Motor neuron (in vitro differentiated cells): Measurements from ENCODE around the gene MGLL. TPM values are rescaled to one million over a fixed set of nuclear protein-coding genes. Genes with fewer than 3 reads are reported as not detected.

Experiments used
- ATAC-seq, 8 experiments: fragments of 200-7000 bp; cut with Tn5 transposase; replicated peaks in 6 of 8; 2 replicates each; pipeline ENCODE4 v1.8.0; 2021; ENCODE audit warnings: mild to moderate bottlenecking in 8 of 8, moderate library complexity in 8 of 8
- H3K27ac ChIP-seq, 2 donors: fragments of 250-450 bp; sonication (Bioruptor Pico); 2 replicates each; pipeline ENCODE4 v1.9.0; 2021; ENCODE audit warnings: antibody characterized with exemption in 2 of 2, mild to moderate bottlenecking in 2 of 2, moderate library complexity in 1 of 2
- H3K4me1 ChIP-seq, 2 donors: fragments of 250-450 bp; sonication (Bioruptor Pico); replicated peaks in 1 of 2; 2 replicates each; pipeline ENCODE4 v1.6.1; 2021; ENCODE audit warnings: antibody characterized with exemption in 2 of 2, mild to moderate bottlenecking in 2 of 2, moderate library complexity in 1 of 2
- H3K4me3 ChIP-seq, 5 donors: fragments of 250-450 bp; sonication (Bioruptor Pico); 2 replicates each; pipeline ENCODE4 v1.9.0; 2021; ENCODE audit warnings: antibody characterized with exemption in 5 of 5, mild to moderate bottlenecking in 5 of 5, moderate library complexity in 4 of 5
- WGBS, 10 experiments: fragments of 450-650 bp; shearing (Covaris generic); methylation state at CpG; one replicate each; pipeline ENCODE4 v1.0.0; 2022; 5-methylcytosine and 5-hydroxymethylcytosine counted together
- in situ Hi-C, 9 experiments: fragments of 400-800 bp; cut with MboI; loops; one replicate each; pipeline ENCODE4 v1.15.0; 2021; ENCODE audit warnings: low sequenced_read_pairs in 9 of 9, low pct_unique_long_range_greater_than_20kb in 2 of 9; ENCODE audit not compliant: unreplicated experiment in 9 of 9
- total RNA-seq, 8 experiments: library from RNA; unstranded; fragments of 300-600 nt; gene quantifications; 2 replicates each; pipeline versions ENCODE4 v1.2.3 to v1.2.4, GENCODE V29; 2022

The MGLL gene
- total RNA-seq, 8 experiments from 2014 or later = 0.43 to 69.2 (median 4.5) TPM

DNA sequence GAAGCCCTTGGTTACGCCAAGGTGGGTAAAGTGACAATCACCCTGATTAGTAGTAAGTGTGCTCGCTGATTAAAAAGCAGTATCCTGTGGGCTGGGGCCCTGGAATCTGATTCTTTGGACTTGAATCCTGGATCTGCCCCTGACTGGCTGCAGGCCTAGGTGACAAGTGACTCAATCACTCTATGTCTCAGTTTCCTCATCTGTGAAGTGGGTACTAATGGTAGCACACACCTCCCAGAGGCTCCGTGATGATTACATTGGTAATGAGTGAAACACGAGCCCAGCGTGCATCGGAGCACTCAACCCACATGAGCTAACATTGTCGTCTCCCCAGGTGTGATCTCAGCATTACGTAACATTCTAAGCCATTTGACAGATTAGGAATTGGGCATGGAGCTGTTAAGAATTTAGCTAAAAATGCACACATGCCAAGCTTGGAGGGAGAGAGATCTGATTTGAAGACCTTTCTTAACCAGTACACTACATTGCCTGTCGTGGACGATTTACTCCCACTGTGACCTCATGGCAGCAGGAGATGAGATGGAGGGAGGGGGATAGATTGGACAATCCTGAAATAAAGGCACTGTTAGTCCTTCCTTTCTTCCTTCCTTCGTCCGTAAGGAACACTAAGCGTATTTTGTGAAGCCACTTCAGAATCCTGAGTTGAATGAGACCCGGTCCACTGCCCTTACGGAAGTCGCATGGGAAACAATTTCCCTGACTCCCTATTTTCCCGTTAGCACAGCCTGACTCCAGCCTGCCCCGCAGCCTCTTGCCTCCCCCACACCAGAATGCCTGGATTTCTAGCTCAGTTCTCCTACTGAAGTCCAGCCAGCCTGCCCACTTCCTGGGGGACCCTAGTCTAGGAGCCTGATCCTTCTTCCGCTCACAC is 32.1 kb downstream of the MGLL start:
- in situ Hi-C loops = no loop called here
- Histone ChIP-seq H3K27ac (no peak overlapping the region), H3K4me1 (peaks cover 19 to 20% of the 10 kb centered on the region in 2 donors), H3K4me3 (no peak overlapping the region)
- WGBS, 10 experiments = 83 to 98% (median 94%) methylated on average over 3 to 12 of the region's 19 CpGs; no CpG with 5 or more reads in 2 of the 10 experiments
- no peak for ATAC-seq

DNA sequence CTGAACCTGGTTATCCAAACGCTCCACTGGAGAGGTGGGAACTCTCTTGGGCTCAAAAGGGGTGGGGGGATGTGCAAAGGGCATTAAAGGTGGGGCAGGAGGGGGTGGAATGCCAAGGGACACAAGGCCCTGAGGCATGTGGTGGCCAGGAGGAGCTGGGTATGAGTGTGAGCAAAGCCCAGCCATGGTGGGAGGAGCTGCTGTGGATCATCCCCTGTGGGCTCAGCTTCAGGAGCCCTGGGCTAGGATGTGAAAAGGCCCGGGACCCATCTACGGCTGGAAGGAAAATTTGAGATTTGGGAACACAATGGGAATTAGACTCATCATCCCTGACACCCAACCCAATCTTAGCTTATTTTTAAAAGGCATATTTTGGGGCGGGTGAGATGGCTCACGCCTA is 33.3 kb downstream of the MGLL start:
- in situ Hi-C loops = no loop called here
- Histone ChIP-seq H3K4me3 (no peak overlapping the region), H3K4me1 (peaks cover 19 to 20% of the 10 kb centered on the region in 2 donors), H3K27ac (no peak overlapping the region)
- WGBS, 10 experiments = 27 to 80% methylated on average over 1 to 2 of the region's 5 CpGs; no CpG with 5 or more reads in 8 of the 10 experiments
- ATAC-seq = peak in 2 of 8 experiments; percentile 10 to 15

DNA sequence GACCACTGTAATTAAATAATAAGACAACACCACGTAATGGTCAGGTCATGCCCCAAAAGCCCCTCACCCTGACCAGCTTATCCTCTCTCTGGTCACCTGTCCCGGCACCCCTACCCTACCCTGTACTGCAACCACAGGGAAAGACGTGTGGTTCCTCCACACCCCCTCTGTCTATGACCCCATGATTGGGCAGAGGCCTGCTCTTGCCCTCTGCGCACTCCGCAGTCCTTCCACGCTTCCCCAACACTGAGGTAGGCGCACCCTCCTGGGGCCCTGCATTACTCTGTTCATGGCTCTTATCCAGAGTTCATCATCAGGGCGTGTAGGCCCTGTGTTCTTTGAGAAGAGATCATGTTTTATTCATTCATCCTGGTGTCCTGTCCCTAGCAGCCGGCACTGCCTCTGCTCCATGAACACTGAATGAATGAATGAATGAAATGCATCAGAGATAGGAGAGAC is 33.8 kb downstream of the MGLL start:
- Histone ChIP-seq H3K27ac (no peak overlapping the region), H3K4me1 (peaks cover 23 to 24% of the 10 kb centered on the region in 2 donors), H3K4me3 (no peak overlapping the region)
- in situ Hi-C loops = no loop called here
- 17 to 83% (median 45%) methylated on average over 1 to 6 of the region's 9 CpGs; no CpG with 5 or more reads in 4 of the 10 experiments for WGBS, 10 experiments
- ATAC-seq = peak; percentile 10 to 77 (median 68)

DNA sequence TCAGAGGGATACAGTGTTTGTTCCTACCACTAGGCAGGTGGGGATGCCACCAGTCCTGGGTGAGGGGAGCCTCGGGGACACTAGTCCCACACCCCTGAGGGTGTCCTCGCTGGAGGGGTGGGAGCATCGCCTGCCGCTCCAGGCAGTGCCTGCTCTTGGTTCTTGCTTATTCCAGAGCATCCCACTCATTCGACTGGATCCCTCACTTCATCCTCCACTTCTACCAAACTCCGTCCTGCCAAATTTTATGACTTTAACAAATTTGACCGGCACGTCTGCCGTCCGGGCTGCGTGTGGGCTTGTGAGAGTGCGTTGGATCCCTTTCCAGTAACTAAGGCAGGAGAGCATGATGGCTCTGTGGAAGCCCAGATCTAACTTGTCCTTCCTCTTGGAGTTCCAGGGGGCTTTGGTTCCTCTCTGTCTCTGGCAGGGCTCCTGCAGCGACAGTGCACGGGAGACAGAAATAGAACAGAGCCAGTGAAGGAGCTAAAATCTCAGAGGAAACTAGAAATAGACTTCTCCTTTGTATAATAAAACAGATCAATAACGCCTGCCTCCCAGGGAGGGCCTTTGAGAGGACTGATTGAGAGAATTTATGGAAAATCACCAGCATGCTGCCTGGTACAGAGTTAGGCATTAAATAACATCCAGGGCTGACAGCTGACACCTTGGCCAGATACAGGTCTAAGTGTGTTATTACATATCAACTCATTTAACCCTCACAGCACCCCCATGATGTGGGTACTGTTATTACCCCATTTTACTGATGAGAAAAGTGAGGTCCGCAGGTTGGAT is 34.5 kb downstream of the MGLL start:
- 33 to 100% (median 88%) methylated on average over 1 to 8 of the region's 16 CpGs; no CpG with 5 or more reads in 1 of the 10 experiments for WGBS, 10 experiments
- no peak for ATAC-seq
- Histone ChIP-seq H3K27ac (no peak overlapping the region), H3K4me1 (peaks cover 28 to 29% of the 10 kb centered on the region in 2 donors), H3K4me3 (no peak overlapping the region)
- in situ Hi-C loops = no loop called here

- Histone ChIP-seq H3K27ac (no peak overlapping the region), H3K4me3 (no peak overlapping the region), H3K4me1 (peaks cover 28 to 29% of the 10 kb centered on the region in 2 donors)
- peak in 4 of 8 experiments; percentile 21 to 33 (median 24) for ATAC-seq
- in situ Hi-C loops = no loop called here
- 0 to 88% (median 80%) methylated on average over 1 to 7 of the region's 9 CpGs; no CpG with 5 or more reads in 7 of the 10 experiments for WGBS, 10 experiments
Measured at GRCh38 chr3:127787071-127787490, 35.2 kb downstream of the MGLL start.

- no peak overlapping the region for H3K27ac ChIP-seq
- ATAC-seq = peak; percentile 6 to 66 (median 48)
- in situ Hi-C loops = no loop called here
Measured at GRCh38 chr3:127786353-127787070, 35.8 kb downstream of the MGLL start.

GRCh38 chr3:127785711-127786265 is 36.5 kb downstream of the MGLL start:
- H3K4me3 ChIP-seq = no peak overlapping the region
- peaks cover 28 to 29% of the 10 kb centered on the region in 2 donors for H3K4me1 ChIP-seq
- peak in 5 of 8 experiments; percentile 2 to 32 (median 13) for ATAC-seq
- in situ Hi-C loops = no loop called here
- no peak overlapping the region for H3K27ac ChIP-seq
- 20 to 100% (median 69%) methylated on average over 1 to 4 of the region's 12 CpGs; no CpG with 5 or more reads in 4 of the 10 experiments for WGBS, 10 experiments

More at GRCh38 chr3:127786353-127787070, 35.8 kb downstream of the MGLL start:
- Histone ChIP-seq H3K4me1 (peaks cover 28 to 29% of the 10 kb centered on the region in 2 donors), H3K4me3 (no peak overlapping the region)
- WGBS, 10 experiments = 0 to 96% (median 50%) methylated on average over 1 to 12 of the region's 19 CpGs; no CpG with 5 or more reads in 3 of the 10 experiments

DNA sequence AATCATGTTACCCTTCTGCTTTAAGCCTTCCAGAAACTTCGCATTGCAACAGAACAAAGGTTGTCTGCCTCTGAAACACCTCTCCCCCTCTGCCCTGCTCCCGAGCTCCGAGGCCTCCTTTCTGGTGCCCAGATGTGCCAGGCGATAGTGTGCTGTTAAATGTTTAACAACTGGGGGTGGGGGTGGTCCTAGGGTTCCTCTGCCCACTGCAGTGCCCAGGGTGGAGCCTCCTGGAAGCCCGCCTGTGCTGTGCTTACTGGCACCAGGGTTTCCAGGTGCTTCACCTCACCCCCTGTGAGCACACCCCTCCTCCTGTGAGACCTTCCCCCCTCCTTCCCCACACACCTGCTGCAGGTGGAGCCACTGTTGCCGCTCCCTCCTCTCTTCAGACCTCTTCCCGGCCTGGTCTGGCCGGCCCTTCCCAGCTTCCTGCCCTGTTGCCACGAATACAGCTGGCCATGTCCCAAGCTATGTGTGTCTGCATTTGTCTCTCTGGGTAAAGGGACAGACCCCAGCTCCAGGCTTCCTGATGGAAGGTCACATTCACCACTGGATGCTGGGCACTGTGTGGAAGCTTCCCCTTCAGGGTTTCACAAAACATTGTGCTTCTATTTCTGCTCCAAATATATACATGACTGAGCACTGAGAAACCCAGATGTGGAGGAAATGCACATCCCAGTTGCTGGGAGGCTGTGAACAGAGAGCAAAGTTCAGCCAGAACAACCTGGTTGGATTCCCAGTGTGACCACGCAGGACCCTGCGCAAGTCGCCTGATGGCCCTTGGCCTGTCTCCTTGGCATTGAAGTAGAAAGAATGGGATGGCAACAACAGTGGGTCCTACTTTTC is 37.2 kb downstream of the MGLL start:
- Histone ChIP-seq H3K27ac (no peak overlapping the region), H3K4me3 (no peak overlapping the region), H3K4me1 (peaks cover 26 to 28% of the 10 kb centered on the region in 2 donors)
- in situ Hi-C loops = no loop called here
- peak in 1 of 8 experiments; percentile 16 for ATAC-seq
- WGBS, 10 experiments = 40 to 100% (median 93%) methylated on average over 1 to 4 of the region's 12 CpGs; no CpG with 5 or more reads in 4 of the 10 experiments

DNA sequence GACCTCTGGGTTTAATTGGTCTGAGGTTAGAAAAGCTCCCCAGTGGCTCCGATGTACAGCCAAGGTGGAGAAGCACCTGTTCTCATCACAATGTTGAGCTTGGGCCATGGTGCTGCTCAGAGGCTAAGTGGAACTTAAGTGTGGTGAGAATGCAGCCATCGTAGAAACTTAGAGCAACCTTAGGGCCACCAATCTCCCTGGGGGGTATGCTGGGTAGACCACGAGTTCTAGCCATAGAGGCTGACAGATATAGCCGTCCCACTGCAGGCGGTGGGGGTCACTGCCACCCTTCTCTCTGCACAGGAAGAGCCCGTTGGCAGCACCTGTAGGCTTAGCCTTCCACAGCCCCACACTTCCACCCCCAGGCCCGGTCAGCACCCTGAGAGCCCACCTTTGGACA is 38.0 kb downstream of the MGLL start:
- in situ Hi-C loops = no loop called here
- Histone ChIP-seq H3K27ac (no peak overlapping the region), H3K4me1 (peaks cover 26 to 28% of the 10 kb centered on the region in 2 donors), H3K4me3 (no peak overlapping the region)
- no peak for ATAC-seq
- 100% methylated on average over 1 to 3 of the region's 7 CpGs; no CpG with 5 or more reads in 5 of the 10 experiments for WGBS, 10 experiments

GRCh38 chr3:127783642-127784160 is 38.6 kb downstream of the MGLL start:
- in situ Hi-C loops = no loop called here
- H3K27ac ChIP-seq = no peak overlapping the region
- peak in 3 of 8 experiments; percentile 35 to 46 (median 42) for ATAC-seq
- 0 to 100% (median 44%) methylated on average over 1 to 2 of the region's 4 CpGs; no CpG with 5 or more reads in 4 of the 10 experiments for WGBS, 10 experiments
- no peak overlapping the region for H3K4me3 ChIP-seq
- peaks cover 24 to 27% of the 10 kb centered on the region in 2 donors for H3K4me1 ChIP-seq

GRCh38 chr3:127783166-127783565 is 39.1 kb downstream of the MGLL start:
- Histone ChIP-seq H3K4me3 (no peak overlapping the region), H3K4me1 (peaks cover 21% of the 10 kb centered on the region in 2 donors), H3K27ac (no peak overlapping the region)
- in situ Hi-C loops = no loop called here
- ATAC-seq = peak in 2 of 8 experiments; percentile 18 to 24
- WGBS, 10 experiments = 73 to 100% (median 81%) methylated on average over 1 to 7 of the region's 9 CpGs; no CpG with 5 or more reads in 3 of the 10 experiments
